ENCODE measurements around the gene TMEM151A.

TMEM151A gene

DNA sequence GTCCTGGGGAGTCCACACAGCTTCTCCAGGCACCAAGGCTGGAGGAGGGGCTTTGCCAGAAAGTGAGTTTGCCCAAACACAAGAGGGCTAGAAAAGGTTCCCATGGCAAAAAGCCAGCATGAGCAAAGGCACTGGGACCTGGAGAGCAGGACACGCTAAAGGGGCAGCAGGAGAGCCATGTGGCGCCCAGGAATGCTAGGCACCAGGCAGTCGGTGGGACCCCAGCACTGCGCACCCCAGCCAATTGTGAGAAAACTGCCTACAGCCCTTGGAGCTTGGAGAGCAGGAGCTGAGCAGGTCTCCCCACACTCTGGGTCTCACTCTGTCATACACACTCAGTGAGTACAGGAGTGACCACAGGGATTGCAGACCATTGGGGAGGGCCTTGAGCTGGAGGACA is 28.5 kb upstream of the TMEM151A start:
- no peak for DNase-seq (ENCODE audit: low read depth)
- TF ChIP-seq, protein P1, sequence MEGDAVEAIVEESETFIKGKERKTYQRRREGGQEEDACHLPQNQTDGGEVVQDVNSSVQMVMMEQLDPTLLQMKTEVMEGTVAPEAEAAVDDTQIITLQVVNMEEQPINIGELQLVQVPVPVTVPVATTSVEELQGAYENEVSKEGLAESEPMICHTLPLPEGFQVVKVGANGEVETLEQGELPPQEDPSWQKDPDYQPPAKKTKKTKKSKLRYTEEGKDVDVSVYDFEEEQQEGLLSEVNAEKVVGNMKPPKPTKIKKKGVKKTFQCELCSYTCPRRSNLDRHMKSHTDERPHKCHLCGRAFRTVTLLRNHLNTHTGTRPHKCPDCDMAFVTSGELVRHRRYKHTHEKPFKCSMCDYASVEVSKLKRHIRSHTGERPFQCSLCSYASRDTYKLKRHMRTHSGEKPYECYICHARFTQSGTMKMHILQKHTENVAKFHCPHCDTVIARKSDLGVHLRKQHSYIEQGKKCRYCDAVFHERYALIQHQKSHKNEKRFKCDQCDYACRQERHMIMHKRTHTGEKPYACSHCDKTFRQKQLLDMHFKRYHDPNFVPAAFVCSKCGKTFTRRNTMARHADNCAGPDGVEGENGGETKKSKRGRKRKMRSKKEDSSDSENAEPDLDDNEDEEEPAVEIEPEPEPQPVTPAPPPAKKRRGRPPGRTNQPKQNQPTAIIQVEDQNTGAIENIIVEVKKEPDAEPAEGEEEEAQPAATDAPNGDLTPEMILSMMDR (IDR thresholded peaks at IDR 0.05; ENCODE audit: insufficient read depth, low read depth, low read length, missing control alignments): no peak
- H3K4me3 ChIP-seq (ENCODE audit: low read length): no peak overlapping the region

GRCh38 chr11:66263785-66264184 is 27.9 kb upstream of the TMEM151A start:
- no peak for DNase-seq (ENCODE audit: low read depth)
- H3K4me3 ChIP-seq (ENCODE audit: low read length): no peak overlapping the region
- TF ChIP-seq, protein P1 (IDR thresholded peaks at IDR 0.05; ENCODE audit: insufficient read depth, low read depth, low read length, missing control alignments): no peak

GRCh38 chr11:66264383-66264782 is 27.3 kb upstream of the TMEM151A start:
- H3K4me3 ChIP-seq (ENCODE audit: low read length): no peak overlapping the region
- no peak for DNase-seq (ENCODE audit: low read depth)
- TF ChIP-seq, protein P1 (IDR thresholded peaks at IDR 0.05; ENCODE audit: insufficient read depth, low read depth, low read length, missing control alignments): no peak

GRCh38 chr11:66264914-66265313 is 26.8 kb upstream of the TMEM151A start:
- no peak overlapping the region for H3K4me3 ChIP-seq (ENCODE audit: low read length)
- TF ChIP-seq, protein P1 (IDR thresholded peaks at IDR 0.05; ENCODE audit: insufficient read depth, low read depth, low read length, missing control alignments): peak; percentile 51
- DNase-seq (ENCODE audit: low read depth): peak; percentile 51

- no peak overlapping the region for H3K4me3 ChIP-seq (ENCODE audit: low read length)
- TF ChIP-seq, protein P1 (IDR thresholded peaks at IDR 0.05; ENCODE audit: insufficient read depth, low read depth, low read length, missing control alignments): no peak
- DNase-seq (ENCODE audit: low read depth): no peak
Measured at GRCh38 chr11:66265531-66266377, 25.9 kb upstream of the TMEM151A start.

DNA sequence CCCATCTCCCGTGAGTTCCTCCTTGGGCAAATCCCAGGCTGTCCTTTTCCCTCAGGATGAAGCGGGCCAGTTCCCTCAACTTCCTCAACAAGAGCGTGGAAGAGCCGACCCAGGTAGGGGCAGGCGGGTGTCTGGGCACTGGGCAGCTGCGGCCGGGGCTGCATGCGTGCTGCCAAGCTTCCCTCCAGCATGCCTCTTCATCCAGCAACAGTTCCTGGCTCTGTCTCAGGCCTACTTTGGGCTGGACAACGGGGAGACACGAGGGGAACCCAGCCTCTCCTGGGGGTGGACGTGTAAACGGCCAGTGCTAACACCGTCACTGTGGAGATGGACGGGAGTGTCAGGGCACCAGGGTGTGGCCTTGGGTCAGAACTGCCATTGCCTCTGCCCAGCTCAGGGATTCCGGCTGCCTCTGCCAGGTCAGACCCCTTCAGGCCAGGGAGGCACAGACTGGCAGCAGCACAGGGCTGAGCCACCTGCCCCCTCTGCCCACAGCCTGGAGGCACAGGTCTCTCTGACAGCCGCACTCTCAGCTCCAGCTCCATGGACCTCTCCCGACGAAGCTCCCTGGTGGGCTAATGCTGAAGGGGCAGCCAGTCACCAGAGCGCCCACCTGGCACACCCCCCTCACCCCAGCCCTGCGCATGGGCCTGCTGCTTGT is 25.2 kb upstream of the TMEM151A start:
- TF ChIP-seq, protein P1 (IDR thresholded peaks at IDR 0.05; ENCODE audit: insufficient read depth, low read depth, low read length, missing control alignments): no peak
- no peak overlapping the region for H3K4me3 ChIP-seq (ENCODE audit: low read length)
- DNase-seq (ENCODE audit: low read depth): no peak
